NCI-H1105 treated with DMSO at 0.1 percent for 48 hours (cell line): ENCODE results near the gene SGSM2.
"Not testable (repeated sequence)": the region's sequence is repeated elsewhere in the genome, so short reads cannot be mapped to it uniquely, and the experiment has no call there.

Experiments
- DNase-seq: peaks from one replicate; lab custom pipeline; 2025; lab: John Stamatoyannopoulos, UW

SGSM2 gene, protein sequence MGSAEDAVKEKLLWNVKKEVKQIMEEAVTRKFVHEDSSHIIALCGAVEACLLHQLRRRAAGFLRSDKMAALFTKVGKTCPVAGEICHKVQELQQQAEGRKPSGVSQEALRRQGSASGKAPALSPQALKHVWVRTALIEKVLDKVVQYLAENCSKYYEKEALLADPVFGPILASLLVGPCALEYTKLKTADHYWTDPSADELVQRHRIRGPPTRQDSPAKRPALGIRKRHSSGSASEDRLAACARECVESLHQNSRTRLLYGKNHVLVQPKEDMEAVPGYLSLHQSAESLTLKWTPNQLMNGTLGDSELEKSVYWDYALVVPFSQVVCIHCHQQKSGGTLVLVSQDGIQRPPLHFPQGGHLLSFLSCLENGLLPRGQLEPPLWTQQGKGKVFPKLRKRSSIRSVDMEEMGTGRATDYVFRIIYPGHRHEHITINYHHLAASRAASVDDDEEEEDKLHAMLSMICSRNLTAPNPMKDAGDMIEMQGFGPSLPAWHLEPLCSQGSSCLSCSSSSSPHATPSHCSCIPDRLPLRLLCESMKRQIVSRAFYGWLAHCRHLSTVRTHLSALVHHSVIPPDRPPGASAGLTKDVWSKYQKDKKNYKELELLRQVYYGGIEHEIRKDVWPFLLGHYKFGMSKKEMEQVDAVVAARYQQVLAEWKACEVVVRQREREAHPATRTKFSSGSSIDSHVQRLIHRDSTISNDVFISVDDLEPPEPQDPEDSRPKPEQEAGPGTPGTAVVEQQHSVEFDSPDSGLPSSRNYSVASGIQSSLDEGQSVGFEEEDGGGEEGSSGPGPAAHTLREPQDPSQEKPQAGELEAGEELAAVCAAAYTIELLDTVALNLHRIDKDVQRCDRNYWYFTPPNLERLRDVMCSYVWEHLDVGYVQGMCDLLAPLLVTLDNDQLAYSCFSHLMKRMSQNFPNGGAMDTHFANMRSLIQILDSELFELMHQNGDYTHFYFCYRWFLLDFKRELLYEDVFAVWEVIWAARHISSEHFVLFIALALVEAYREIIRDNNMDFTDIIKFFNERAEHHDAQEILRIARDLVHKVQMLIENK

DNA sequence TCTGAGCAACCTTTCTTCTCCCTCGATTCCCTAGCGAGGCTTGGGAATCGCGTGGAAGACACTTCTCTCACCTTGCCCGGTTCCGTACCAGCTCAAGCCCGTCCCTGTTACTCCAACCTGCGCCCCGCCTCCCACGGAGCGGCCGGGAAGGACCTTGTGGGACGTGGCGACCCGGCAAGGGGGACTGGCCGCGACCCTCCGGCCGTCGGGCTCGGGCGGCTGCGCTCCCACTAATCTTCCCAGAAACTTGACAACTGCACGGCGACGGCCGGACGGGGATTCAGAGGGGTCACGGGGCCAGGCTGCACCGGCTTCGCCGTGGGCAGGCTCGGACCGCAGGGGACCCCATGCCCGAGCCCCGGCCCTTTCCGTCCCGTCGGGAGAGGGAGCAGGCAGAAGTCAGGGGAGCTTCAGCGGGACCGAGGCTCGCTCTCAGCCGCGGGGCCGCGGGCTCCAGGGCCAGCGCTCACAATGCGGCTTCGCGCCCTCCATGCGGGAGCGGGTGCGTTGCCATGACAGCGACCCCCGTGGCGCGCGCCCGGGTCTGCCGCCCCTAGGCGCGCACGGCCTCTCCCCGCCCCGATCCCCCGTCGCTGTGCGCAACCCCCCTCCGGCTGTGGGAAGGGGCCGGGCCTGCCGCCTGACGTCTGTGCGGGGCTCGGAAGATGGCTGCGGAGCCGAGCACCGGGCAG, at the start of gene SGSM2:
TSS of gene SGSM2 (plus strand) at position 650 of the 692 bp plus-strand sequence. CDS start 188 bp downstream, outside the sequence.
- peak; percentile 43 for DNase-seq

DNA sequence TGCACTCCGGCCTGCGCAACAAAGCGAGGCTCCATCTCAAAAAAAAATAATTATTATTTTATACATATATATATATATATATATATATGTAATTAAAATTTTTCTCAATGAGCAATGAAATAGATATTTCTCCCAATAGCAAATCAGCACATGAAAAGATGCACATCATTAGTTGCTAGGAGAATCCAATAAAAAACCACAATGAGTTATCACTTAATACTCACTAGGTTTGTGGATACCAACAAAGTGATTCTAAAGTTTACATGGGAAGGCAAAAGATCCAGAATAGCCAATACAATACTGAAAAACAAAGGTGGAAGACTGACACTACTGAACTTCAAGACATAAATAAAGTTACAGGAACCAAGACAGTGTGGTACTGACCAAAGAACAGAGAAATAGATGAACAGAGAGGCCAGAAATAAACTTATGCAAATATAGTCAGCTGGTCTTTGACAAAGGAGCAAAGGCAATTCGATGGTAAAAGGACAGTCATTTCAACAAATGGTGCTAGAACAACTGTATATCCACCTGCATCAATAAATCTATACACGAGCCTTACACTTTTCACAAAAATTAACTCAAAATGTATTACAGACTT, 47.3 kb upstream of the SGSM2 start:
- DNase-seq = no peak

DNA sequence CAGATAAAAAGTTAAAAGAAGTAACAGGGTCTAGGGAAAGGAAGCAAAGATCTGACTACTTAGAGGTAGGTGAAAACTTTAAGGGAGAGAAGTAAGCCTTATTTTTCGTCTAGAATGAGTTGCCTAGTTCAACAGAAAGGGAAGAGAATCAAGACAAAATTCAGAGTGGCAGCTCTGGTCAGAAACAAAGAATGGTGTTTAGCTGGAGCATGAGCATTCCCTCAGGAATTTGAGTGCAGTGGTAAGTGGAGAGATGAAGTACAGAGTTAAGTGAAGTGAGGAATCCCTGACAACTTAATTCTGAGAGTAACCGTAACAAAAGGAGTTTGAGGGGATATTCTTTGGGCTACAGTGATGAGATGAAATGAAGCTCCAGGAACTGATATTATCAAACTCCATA, 45.2 kb upstream of the SGSM2 start:
- DNase-seq = no peak

DNA sequence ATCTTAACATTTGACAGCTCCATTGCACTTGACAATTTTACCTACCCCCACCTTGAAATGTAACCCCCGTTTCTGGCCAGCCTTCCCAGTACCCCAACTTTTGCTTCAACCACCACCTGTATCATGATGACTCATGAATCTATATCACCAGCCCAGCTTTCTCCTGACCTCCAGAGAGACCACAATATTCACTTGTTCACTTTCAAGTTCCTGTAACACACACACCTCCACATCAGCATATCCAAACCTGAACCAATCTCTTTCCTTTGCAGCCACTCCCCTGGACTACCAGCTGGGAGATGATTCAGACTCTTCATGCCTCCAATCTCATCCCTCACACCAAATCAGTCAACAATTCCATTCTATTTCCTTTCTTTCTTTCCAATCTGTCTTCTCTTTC, 41.7 kb upstream of the SGSM2 start:
- no peak for DNase-seq

DNA sequence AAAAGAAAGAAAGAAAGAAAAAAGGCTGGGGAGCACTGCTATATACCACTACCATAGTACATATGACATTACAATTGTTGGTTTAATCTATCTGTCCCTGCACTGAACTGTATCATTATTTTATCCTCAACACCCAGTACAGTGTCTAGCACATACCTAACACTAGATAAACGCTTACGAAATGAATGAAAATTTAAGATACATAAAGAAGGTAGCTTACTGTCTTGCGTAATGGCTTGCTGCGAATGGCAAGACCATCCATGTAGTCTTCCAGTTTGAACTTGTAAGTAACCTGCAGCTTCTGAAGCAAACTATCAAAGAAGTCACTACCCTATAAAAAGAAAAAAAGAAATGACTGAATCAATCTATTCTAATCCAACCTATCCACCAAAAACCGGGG, 40.3 kb upstream of the SGSM2 start:
- DNase-seq = no peak

DNA sequence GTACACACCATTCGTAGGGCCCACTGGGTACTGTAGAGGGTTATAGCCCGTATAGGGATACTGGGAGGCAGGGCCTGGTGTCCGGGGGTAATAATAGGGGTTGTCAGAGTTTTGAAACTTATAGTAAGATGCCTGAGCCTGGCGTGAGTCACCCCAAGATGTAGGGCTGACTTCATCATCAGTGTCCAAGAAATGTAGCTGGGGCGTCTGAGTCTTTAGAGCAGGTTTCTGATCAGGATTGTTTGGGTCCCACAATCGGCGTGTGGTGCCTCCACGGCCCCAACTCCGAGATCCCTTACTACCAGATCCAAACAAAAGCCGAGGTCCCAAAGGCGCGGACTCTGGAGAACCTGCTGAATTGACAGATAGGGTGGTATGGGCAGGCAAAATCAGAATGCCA, 38.2 kb upstream of the SGSM2 start:
- no peak for DNase-seq

DNA sequence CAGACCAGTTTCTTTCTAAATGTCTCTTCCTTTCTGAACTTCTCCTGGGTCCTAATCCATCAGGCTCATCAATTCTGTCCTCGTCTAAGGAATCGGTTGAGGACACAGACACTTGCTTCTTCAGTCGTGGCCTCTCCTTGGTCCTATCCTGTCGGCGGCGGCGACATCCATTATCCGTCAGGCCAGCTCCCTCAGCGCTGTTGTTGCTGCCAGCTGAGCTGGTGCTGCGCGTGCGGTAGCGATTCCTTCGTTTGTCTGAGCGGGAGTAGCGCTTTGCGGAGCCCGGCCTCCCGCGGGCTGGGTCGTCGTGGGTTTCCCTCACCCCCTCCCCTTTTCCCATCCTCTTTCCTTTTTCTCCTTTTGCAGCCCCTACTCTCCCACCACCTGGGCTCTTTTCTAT, 37.5 kb upstream of the SGSM2 start:
- DNase-seq = no peak

DNA sequence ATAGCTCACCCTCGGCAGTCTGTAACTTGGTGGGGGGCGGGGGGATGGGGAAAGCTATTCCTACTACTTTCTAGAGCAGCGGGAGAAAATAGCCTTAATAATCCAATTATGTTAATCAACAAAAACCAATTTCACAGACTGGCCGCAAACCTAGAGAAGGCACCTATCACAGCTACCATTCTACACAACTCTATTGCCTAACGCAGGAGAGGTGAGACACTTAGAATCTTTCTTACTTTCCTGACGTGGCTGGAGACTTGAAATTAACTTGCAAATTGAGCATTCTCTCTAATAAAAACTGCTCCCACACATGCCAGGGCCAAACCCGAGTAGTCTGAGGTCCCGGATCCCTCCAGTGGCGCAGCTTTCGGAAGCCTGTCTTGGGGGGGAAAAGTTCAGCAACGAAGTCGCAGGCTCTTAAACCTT, 34.5 kb upstream of the SGSM2 start:
- no peak for DNase-seq

DNA sequence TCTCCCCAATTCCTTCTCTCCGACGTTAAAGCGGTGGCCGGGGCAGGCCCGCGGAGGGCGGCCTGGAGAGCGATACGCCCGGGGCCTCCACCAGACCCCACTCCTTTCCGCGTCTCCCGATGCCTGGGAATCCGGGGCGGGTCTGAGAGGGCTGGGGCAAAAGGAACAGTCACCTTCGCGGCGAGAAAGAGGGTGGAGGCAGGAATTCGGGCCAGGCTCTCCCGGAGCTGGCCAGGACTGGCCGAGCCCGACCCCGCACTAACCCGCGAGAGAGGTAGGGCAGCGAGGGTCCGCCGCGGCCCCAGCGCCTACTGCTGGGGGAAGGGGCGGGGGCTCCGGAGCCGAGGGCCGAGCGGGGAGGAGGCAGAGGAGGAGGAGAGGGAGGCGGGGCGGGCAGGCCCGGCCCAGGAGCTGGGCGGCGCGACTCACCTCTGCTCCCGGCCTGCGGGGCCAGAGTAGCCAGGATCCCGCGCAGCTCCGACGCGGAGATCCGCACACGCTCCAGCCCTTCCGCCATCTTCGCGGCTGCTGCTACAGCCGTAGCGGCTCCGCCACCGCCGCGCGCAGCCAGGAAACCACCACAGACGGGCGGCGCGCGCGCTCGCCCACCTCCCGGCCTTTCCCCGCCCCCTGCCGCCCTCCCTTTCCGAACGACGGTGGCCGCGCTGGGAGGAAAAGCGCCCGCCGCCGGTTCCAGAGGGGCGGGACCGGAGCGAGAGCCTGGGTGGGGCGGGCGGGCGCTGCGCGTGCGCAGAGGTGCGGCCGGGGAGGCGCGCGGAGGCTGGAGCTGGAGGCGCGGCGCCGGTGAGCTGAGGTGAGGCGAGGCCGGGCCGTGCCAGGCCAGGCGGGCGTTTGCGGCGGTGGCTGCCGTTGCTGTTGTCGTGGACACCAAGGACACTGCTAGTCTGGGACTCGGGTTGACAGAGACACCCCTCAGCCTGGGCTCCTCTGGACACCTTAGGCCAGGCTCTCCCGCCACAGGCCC, 33.8 kb upstream of the SGSM2 start, which contains the start of the genes SMG6 and SRR:
TSS of gene SMG6 (minus strand) at position 582 of the 985 bp plus-strand sequence. CDS start at position 517, 65 bp downstream.
TSS of gene SRR (plus strand) at position 747 of the 985 bp plus-strand sequence. CDS start 11,611 bp downstream, outside the sequence.
- DNase-seq = peak; percentile 72

DNA sequence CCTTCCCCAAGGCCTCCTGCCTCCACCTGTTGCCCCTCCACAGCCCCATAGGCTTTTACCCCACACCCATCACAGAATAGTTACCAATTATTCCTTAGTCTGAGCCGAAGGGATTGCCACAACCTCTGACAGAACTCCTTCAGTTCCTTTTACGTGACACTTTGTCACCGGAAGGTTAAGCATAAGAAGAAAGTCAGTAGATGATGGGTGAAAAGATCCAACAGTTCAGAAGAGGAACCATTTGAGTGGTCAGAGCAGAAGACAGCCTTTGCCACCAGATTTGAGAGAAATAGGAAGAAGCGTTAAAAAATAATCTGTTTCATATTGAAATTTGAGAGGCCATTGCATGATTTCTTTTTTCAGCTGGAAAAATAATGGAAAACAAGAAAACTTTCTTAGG, 32.4 kb upstream of the SGSM2 start:
- DNase-seq = no peak

DNA sequence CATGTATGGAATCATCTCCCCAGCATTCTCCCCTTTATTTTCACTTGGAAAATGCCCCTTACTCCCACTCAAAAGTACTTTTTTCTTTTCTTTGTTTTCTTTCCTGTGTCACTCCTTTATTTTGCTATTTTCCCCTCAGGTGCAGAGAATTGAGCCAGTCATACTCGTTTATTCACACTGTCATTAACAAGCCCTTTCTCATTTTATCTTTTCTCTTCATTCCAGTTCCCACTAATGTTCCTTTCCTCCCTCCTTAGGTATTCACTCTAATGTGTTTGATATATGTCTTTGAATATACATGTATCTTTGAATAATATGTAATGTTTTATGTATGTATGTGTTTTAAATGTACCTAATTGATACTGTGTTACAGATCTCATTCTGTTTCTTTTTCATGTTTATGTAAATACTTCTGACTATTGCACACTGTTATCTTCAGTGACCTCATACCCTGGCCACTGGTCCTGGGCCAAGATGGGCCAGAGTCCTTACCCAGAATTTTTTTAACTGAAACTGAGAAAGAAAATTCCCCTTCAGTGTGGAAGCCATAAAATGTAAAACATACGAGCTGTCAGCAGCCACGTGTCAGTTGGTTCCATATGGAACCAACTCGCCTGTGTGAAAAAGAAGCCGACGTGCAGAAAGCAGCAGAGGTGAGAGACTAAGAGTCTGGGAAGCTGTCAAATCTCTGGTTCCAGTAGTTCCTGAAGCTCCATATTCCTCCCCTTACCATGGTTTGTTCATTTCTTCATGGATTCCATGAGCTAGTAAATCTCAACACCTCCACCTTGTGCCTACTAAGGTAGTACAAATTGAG, 27.8 kb upstream of the SGSM2 start:
- no peak for DNase-seq

DNA sequence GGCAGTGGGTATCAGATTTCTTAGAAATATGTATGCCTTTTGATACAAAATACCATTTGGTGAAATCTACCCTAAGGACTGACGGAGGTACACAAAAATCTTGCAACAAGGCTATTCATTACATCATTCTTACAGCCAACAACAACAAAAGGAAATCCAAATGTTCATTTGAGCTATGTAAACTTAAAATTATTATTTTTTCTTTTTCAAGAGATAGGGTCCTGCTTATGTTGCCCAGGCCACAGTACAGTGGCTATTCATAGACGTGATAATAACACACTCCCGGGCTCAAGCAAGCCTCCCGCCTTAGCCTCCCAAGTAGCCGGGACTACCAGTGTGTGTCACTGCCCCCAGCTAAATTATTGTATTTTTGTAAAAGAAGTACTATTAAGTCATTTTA, 24.6 kb upstream of the SGSM2 start:
- DNase-seq = no peak

DNA sequence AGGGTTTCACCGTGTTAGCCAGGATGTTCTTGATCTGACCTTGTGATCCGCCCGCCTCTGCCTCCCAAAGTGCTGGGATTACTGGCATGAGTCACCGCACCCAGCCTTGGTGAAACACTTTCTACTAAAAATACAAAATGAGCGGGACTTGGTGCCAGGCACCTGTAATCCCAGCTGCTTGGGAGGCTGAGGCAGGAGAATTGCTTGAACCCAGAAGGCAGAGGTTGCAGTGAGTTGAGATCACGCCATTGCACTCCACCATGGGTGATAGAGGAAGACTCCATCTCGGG, 20.4 kb upstream of the SGSM2 start:
- not testable (repeated sequence) for DNase-seq

DNA sequence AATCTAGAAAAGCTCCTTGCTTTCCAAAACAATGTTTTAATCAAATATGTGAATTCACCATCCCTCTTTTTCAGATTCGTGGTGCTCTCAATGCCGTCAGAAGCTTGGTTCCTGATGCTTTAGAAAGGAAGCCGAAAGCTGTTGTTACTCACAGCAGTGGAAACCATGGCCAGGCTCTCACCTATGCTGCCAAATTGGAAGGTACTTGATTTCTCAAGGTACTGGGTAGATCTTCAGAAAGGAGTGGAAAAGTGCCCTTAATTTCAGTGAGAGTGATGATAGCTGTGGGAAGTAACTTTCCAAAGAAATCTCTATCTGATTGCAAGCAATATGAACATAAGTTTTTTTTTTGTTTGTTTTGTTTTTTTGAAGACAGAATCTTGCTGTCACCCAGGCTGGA, 19.5 kb upstream of the SGSM2 start:
- no peak for DNase-seq

DNA sequence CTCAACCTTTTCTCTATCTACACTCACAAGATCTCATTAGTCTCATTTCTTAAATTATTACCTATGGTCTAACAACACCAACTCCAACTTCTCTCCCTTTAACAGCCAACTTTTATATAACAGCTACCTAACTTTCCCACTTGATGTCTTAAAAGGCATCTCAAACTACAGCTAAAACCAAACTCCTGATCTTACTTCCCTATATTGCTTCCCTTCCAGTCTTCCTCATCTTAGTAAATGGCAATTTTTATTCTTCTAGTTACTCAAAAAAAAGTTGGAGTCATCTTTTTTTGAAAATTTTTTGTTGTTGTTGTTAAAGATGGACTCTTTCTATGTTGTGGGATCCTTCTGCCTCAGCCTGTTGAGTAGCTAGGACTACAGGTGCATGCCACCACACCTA, 18.2 kb upstream of the SGSM2 start:
- no peak for DNase-seq

DNA sequence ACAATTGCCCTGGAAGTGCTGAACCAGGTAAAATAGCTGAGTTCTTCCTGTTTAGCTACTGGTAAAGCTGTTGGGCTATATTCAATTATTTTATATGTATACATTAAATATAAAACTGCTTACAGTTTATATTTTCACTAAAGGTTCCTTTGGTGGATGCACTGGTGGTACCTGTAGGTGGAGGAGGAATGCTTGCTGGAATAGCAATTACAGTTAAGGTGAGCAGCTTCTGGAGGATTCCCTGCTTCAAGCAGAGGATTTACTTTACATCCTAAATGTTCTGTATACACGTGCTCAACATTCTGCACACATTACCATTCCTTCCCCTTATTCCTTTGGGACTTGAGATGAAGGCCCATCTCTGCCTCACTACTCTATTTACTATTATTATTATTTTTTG, 15.9 kb upstream of the SGSM2 start:
- no peak for DNase-seq

DNA sequence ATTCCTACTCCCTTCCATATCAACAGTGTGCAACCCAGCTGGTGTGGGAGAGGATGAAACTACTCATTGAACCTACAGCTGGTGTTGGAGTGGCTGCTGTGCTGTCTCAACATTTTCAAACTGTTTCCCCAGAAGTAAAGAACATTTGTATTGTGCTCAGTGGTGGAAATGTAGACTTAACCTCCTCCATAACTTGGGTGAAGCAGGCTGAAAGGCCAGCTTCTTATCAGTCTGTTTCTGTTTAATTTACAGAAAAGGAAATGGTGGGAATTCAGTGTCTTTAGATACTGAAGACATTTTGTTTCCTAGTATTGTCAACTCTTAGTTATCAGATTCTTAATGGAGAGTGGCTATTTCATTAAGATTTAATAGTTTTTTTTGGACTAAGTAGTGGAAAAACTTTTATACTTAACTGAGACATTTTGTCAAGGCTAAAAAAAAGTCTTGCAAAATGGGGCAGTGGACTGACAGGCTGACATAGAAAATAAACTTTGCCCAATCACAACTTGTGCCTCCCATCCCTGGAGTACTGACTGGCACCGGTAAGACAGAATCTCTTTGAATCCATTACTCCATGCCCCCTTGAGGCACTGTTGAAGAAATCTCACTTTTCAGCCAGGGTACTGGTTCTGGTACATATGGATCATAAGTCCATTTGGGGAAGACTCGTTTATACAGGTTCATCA, 13.5 kb upstream of the SGSM2 start:
- no peak for DNase-seq

DNA sequence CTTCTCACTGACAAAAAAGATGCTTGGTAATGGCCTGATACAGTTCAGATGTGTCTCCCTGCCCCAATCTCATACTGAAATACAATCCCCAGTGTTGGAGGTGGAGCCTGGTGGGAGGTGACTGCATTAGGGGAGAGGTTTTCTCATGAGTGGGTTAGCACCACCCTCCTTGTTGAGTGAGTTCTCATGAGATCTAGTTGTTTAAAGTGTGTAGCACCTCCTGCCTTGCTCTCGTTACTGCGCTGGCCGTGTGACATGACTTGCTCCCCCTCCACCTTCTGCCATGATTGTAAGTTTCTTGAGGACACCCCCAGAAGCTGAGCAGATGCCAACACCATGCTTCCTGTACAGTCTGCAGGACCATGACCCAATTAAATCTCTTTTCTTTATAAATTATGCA, 6.0 kb upstream of the SGSM2 start:
- DNase-seq = no peak

DNA sequence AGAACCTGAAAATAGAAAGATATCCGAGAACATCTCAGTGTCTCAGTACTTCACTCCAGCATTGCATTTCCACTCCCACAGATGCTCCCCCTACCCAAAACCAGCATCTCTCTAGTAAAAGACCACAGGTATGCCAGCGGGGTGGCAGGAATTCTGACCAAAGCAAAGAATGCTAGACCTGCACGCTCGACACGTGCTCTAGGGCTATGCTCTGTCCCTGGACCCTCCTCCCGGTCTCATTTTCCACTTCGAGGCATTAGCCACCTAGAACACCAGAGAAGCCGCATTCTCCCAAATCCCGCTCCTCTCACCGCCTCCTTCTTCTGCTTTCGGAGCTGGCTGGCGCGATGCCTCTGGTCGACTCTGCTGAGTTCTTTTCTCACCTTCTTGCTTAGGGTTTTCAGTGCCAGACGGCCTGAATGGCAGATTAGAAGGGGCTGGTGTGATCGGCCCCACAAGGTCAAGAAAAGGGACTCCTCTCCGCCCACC, 1.5 kb upstream of the SGSM2 start:
- no peak for DNase-seq
